ENCODE data around the gene PYURF. TPM values are rescaled to one million over a fixed set of nuclear protein-coding genes. Genes with fewer than 3 reads are reported as not detected.

Gene PYURF
- total and polyA plus RNA-seq, 2 of the 4 experiments (the other 2 are of a cell fraction) = 40.2 to 43.4 TPM

GRCh38 chr4:88516746-88517145 is 6.8 kb downstream of the PYURF start:
- no TSS peak for BruUV-seq (replicated peaks)
- no peak overlapping the region for H4K91ac ChIP-seq (ENCODE audit: insufficient read depth, low read depth, low read length)
- DNase-seq (no peak), ATAC-seq (ENCODE audit: low read depth) (no peak)
- no peak overlapping the region for H3K23ac ChIP-seq (ENCODE audit: low read depth, low read length)
- CTCF ChIA-PET = interaction anchor here (4.0 kb wide), 1 partner anchor 298 kb away, joined by 25 read pairs; no protein-coding TSS in a partner anchor
- no peak overlapping the region for H2BK120ac ChIP-seq (ENCODE audit: low read depth, low read length)
- H3K4me2 ChIP-seq (ENCODE audit: low read depth, low read length) = no peak overlapping the region
- H3K4ac ChIP-seq (ENCODE audit: low read depth, low read length) = no peak overlapping the region
- no peak overlapping the region for H2BK15ac ChIP-seq (ENCODE audit: low read depth, low read length)
- no peak overlapping the region for H3K18ac ChIP-seq (ENCODE audit: low read depth, low read length)
- intact Hi-C loops (cut with micrococcal nuclease) = loop anchor here (5.0 kb wide), 2 partner anchors 459 to 484 kb away; no protein-coding TSS in a partner anchor
- no peak overlapping the region for H3K4me3 ChIP-seq (ENCODE audit: insufficient read depth, low read depth, low read length)
- H4K20me1 ChIP-seq (ENCODE audit: insufficient read depth, low read length) = peaks cover 2% of the 10 kb centered on the region; the same call in 1 of the 2 replicates
- H3K9me1 ChIP-seq (ENCODE audit: insufficient read depth, low read length) = no peaks in the 10 kb centered on the region
- H4K8ac ChIP-seq (ENCODE audit: low read depth in 2 of 2, low read length in 2 of 2) = no peak overlapping the region
- no peak overlapping the region for H3K9ac ChIP-seq (ENCODE audit: low read depth, low read length)
- no peak overlapping the region for H2AFZ ChIP-seq (replicated peaks; ENCODE audit: low read length, poor library complexity)
- no peaks in the 10 kb centered on the region for H3K9me3 ChIP-seq (ENCODE audit: control insufficient read depth, insufficient read depth, low read length)
- no peak overlapping the region for H2AK9ac ChIP-seq (replicated peaks; ENCODE audit: low read depth, low read length, poor library complexity)
- no peaks in the 10 kb centered on the region for H3K27me3 ChIP-seq (ENCODE audit: control insufficient read depth, insufficient read depth, low read length)
- H4K5ac ChIP-seq (ENCODE audit: low read depth, low read length) = no peak overlapping the region
- POLR2A ChIA-PET (ENCODE audit: unreplicated experiment) = no interaction called here
- H3K36me3 ChIP-seq (ENCODE audit: control insufficient read depth, insufficient read depth, low read length) = peaks cover 7% of the 10 kb centered on the region
- in situ Hi-C loops (cut with MboI; ENCODE audit: low sequenced_read_pairs) = loop anchor here (5.0 to 10.0 kb wide), 4 partner anchors 142 to 484 kb away; partner anchors contain the start of genes HERC6 and PPM1K
- dilution Hi-C loops (cut with HindIII; ENCODE audit: low sequenced_read_pairs, unreplicated experiment) = loop anchor here (25.0 kb wide), 1 partner anchor 279 kb away; no protein-coding TSS in a partner anchor
- H3K4me1 ChIP-seq (ENCODE audit: control insufficient read depth, insufficient read depth, low read length) = no peaks in the 10 kb centered on the region
- no peak overlapping the region for H3K56ac ChIP-seq (ENCODE audit: extremely low read depth, insufficient read depth, low read length)
- no peak overlapping the region for H3K14ac ChIP-seq (replicated peaks; ENCODE audit: low read depth, low read length)
- no peak overlapping the region for H2AK5ac ChIP-seq (ENCODE audit: low read depth, low read length)
- no peak overlapping the region for H3K27ac ChIP-seq (ENCODE audit: insufficient read depth, low read length)
- no peak overlapping the region for H2BK20ac ChIP-seq (ENCODE audit: low read depth, low read length)
- no peak for TF ChIP-seq MAFK (IDR thresholded peaks at IDR 0.05; ENCODE audit: low read depth, low read length)
- H2BK5ac ChIP-seq (ENCODE audit: low read depth, low read length, poor library complexity, severe bottlenecking) = no peak overlapping the region
- WGBS, 2 experiments (ENCODE audit: extremely low coverage in 2 of 2, insufficient read length in 1 of 2) = 94% methylated on average over 2 of the region's 3 CpGs; no CpG with 5 or more reads in 1 of the 2 experiments
- H3K79me1 ChIP-seq (ENCODE audit: low read depth in 1 of 2, low read length in 2 of 2) = peaks cover 2 to 11% of the 10 kb centered on the region in 2 experiments; a peak in 1 of 4 replicates
